GM10248 (cell line): ENCODE measurements around the gene BACE2.
"Not testable (repeated sequence)": the region's sequence is repeated elsewhere in the genome, so short reads cannot be mapped to it uniquely, and the experiment has no call there.

ENCODE experiments used
- CTCF ChIA-PET: fragments of 300-600 bp; sonication (Branson Sonifier 250); formaldehyde crosslinking; extraction: SDS; loops from one replicate; lab custom pipeline; 2021; ENCODE audit warnings: antibody characterized with exemption; lab: Yijun Ruan, JAX
- POLR2A ChIA-PET: fragments of 350-650 bp; sonication (Branson Sonifier 250); formaldehyde crosslinking; extraction: SDS; loops from one replicate; lab custom pipeline; 2020; ENCODE audit warnings: antibody characterized with exemption; lab: Yijun Ruan, JAX
- DNase-seq: peaks from one replicate; pipeline ENCODE4 v3.0.0; 2012; ENCODE audit errors: extremely low spot score
- TF ChIP-seq, protein P1 (sequence below): IDR thresholded peaks from 2 replicates; pipeline ENCODE4 v1.5.1; 2012; ENCODE audit warnings: mild to moderate bottlenecking, low read depth; ENCODE audit errors: extremely low read depth, missing control alignments, control extremely low read depth

BACE2 gene

DNA sequence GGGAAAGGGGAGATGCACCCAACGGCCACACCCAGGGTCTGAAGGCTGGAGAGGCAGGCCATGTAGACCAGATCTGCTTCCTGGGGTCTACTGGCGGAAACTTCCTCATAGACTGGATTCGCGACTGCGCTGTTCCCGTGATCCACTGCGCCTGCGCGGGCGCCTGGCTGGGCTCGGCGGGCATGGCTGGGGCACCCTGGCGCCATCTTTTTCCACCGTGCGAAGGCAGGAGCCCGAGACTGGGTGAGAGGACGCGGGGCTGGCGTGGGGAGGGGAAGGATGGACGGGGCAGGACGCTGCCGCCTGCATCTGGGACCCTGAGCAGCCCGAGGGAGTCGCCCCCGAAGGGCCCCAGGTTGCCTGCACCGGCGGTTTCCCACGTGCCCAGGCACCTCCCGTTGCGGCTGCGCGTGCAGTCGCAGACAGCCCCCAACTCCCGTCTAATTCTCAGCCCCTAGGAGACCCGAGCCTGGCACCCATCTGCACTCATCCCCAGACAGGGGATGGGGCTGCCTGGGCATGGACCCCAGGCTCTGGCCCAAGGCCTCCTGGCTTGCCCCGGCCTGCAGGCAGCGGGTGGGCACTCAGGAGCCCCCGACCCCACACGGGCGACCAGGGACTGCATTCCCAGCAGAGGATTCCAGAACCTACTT is 136.2 kb downstream of the BACE2 start:
- TF ChIP-seq, protein P1, sequence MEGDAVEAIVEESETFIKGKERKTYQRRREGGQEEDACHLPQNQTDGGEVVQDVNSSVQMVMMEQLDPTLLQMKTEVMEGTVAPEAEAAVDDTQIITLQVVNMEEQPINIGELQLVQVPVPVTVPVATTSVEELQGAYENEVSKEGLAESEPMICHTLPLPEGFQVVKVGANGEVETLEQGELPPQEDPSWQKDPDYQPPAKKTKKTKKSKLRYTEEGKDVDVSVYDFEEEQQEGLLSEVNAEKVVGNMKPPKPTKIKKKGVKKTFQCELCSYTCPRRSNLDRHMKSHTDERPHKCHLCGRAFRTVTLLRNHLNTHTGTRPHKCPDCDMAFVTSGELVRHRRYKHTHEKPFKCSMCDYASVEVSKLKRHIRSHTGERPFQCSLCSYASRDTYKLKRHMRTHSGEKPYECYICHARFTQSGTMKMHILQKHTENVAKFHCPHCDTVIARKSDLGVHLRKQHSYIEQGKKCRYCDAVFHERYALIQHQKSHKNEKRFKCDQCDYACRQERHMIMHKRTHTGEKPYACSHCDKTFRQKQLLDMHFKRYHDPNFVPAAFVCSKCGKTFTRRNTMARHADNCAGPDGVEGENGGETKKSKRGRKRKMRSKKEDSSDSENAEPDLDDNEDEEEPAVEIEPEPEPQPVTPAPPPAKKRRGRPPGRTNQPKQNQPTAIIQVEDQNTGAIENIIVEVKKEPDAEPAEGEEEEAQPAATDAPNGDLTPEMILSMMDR = no peak
- POLR2A ChIA-PET = no interaction called here

DNA sequence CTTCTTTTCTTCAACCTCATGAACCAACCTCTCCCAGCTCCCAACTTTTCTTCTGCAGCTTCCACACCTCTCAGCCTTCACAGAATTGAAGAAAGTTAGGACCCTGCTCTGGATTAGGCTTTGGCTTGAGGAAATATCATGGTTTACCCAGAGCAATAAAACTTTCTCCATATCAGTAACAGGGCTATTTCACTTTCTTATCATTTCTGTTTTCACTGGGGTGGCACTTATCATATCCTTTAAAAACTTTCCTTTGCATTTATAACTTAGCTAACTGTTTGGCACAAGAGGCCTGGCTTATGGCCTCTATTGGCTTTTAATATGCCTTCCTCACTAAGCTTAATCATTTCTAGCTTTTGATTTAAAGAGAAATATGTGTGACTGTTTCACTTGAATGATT is 139.3 kb downstream of the BACE2 start:
- CTCF ChIA-PET = interaction anchor here (1.5 to 1.9 kb wide), 3 partner anchors 10 to 140 kb away, joined by 3 to 9 read pairs (median 7); no protein-coding TSS in a partner anchor
- POLR2A ChIA-PET = interaction anchor here (0.7 kb wide), 1 partner anchor 1453 kb away, joined by 3 read pairs; no protein-coding TSS in a partner anchor
- no peak for DNase-seq
- TF ChIP-seq, protein P1 = no peak

More for the DNA sequence above, 136.2 kb downstream of the BACE2 start:
- no peak for DNase-seq
- CTCF ChIA-PET = interaction anchor here (1.4 kb wide), 1 partner anchor 21 kb away, joined by 3 read pairs; no protein-coding TSS in a partner anchor

DNA sequence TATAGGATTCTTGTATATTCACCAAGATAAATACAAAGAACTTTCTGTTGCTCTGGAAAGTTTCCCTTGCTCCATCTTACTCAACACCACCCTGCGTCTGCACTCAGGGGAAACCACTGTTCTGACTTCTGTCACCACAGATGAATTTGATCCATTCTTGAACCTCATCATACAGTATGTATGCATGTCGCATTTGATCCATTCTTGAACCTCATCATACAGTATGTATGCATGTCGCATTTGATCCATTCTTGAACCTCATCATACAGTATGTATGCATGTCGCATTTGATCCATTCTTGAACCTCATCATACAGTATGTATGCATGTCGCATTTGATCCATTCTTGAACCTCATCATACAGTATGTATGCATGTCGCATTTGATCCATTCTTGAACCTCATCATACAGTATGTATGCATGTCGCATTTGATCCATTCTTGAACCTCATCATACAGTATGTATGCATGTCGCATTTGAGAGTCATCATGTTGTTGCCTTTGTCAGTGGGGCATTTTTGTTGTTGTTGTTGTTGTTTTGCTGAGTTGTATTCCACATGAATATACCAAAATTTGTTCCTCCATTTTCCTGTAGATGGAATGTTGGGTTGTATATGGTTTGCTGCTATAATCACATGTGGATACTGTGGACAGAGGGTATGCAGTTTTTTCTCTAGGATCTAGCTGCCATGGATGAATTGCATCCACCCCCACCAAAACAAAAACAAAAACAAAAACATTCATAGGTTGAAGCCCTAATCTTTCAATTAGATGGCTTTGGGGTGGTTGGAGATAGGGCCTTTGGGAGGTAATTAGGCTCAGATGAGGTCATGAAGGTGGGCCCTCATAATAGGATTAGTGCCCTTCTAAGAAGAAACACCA is 145.6 kb downstream of the BACE2 start:
- CTCF ChIA-PET, DNase-seq, POLR2A ChIA-PET: not testable (repeated sequence)

DNA sequence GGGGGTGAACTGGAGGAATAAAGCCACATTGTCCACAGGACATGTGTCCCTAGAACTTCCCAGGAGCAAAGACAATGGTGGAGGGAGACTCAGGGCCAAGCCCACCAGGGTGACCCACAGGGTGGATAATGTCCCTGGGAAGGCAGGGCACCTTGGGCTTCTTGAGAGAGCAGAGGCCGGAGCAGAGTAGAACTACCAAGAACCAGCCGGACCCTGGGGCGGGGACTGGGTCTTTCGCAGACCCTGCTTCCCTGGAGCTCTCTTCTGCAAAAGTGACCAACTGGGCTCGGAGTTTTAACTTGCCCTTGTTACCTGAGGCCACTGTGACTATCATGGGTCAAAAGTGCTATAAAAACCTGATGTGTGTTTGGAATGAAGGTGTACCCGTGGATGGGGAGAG is 147.8 kb downstream of the BACE2 start:
- DNase-seq = no peak
- ChIA-PET CTCF (interaction anchor here (1.3 kb wide), 1 partner anchor 32 kb away, joined by 4 read pairs; no protein-coding TSS in a partner anchor), POLR2A (no interaction called here)
- TF ChIP-seq, protein P1 = no peak

DNA sequence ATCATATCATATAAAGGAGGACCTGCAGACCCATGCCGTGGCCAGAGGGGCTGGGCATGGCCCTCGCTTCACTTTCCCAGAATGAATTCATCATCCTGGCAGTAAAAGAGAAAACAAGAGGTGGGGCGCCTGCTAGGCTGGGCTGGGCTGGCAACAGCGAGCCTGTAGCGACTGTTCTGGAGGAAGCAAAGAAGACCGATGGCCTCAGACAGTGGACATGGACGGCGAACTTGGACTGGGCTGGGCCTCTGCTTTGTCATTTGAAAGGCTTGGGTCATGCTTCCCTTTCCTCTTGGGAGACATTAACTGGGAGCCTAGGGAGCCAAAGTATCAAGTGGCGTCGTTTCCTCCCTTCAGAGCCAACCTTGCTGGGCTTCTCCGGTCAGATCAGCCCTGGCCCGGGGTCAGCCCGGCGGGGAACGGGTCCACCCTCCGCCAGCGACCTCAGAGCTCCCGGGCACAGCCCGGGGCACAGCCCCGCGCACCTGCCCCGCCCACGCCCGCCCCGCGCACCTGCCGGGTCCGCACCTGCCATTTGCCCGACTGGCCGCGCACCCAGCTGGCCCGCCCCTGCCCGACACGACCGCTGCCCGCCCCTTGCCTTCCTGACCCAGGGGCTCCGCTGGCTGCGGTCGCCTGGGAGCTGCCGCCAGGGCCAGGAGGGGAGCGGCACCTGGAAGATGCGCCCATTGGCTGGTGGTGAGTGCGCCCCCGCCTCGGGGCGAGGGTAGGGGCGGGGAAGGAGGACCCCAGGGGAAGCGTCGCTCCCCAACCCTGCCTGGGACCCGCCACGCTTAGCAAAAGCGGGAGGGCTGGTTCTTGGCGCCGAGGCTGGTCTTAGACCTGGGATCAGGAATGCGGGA is 148.5 kb downstream of the BACE2 start, which contains the start of gene FAM3B:
FAM3B (plus strand) TSS at position 602 of the 863 bp plus-strand sequence; CDS start at position 681, 79 bp downstream.
- DNase-seq = no peak
- ChIA-PET CTCF (interaction anchor here (1.3 kb wide), 1 partner anchor 33 kb away, joined by 4 read pairs; no protein-coding TSS in a partner anchor), POLR2A (no interaction called here)
- TF ChIP-seq, protein P1 = no peak

DNA sequence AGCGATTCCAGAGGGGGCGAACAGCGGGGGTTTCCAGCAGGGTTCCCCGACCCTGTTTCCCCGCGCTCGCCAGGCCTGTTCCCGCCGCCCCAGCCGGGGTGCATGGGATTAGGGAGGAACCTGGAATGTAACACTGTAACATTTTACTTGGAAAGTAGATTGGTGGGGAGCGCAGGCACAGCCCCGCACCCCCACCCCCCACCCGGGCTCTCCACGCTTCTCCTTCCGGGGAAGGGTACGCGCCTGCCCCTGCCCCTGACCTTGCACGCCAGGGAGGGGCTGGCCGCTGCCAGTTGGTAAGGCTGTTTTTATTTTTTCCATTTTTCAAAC is 149.1 kb downstream of the BACE2 start:
- TF ChIP-seq, protein P1 = no peak
- no peak for DNase-seq
- POLR2A ChIA-PET = no interaction called here
- CTCF ChIA-PET = no interaction called here
